Hepatic stellate cell (primary cell): ENCODE data around the gene LITAFD.
A peak's percentile ranks its signal among the peaks of the same experiment; 100 is the strongest.
"Not testable (repeated sequence)": the region's sequence is repeated elsewhere in the genome, so short reads cannot be mapped to it uniquely, and the experiment has no call there.

Experiments
- DNase-seq: peaks from one replicate; pipeline ENCODE4 v3.0.0; 2011; ENCODE audit warnings: low spot score

Gene LITAFD

DNA sequence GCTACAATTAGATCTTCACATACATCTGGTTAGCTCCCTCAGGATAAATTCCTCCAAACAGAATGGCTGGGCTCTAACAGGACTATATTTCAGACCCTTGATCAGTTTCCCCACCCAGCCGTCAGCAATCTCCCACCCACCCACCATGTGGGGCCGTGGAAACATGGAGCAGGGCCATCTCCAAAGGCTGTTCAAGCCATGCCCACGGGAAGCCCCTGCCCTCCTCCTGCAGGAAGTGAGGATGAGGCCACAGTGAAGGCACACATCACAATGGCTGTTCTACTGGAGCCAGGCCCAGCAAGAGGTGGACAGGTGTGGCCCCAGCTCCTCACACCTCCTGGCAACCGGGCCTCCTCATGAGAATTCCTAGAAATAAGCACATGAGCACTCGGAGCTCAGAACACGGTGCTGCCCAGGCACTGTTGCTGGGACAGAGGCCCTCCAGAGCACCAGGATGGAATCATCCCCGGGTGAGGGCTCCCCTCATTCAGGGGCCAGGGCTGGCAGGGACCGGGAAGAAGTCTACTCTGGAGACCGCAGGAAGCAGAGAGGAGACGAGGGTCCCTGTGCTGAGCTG is at the start of gene LITAFD:
Gene LITAFD, plus strand, starts transcription at position 311 of the 577 bp plus-strand sequence. CDS start 2,005 bp downstream, outside the sequence.
- DNase-seq, result no peak

DNA sequence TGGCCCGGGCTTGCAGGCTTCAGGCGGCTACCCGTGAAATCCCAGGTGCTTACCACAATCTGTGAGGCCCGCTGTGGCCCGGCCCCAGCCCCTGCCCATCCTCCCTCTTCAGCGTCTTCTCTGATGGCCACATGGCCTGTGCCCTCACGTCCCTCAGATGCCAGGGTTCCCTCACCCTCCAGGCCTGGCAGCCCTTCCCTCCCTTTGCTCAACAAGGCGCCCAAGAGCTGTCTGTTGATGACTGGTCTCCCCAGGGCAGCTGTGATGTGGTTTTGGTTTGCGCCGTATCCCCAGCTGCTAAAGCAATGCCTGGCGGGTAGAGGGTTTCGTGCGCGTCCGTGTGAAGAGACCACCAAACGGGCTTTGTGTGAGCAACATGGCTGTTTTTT is 49.4 kb upstream of the LITAFD start:
- DNase-seq, result no peak

GRCh38 chr16:8836797-8837196 is 45.4 kb upstream of the LITAFD start:
- DNase-seq, result not testable (repeated sequence)

DNA sequence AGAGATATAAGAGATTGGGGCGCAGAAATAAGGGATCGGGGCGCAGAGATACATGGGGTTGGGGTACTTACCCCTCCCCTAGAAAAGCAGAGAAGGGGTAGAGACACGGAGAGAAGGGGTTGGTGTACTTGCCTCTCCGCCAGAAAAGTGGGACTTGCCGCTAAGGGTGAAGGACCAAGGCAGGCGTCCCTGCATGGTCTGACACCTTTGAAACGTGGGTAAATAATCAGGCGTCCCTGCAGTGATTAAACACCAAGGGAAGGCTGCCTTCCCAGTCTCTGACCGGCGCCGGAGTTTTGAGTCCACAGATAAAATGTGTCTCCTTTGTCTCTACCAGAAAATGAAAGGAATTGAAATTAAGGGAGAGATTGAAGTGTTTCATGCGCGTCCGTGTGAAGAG is 44.6 kb upstream of the LITAFD start:
- DNase-seq, result not testable (repeated sequence)

DNA sequence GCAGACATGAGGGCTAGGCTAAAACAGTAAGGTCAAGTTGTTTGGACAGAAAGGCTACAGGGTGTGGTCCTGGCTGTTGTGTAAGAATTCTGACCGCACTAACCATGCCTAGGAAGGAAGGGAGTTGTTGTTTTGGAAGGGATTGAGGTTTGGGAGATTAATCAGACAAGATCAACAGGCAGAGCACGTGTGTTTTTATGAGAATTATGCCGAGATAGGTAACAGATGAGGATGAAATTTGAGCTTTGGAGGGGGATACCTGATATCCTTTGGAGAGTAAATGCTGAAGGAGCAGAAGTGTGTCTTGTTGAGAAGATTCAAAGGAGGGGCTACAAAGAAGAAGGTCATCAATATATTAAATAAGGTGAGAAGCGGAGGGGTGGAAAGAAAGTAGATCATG is 40.1 kb upstream of the LITAFD start:
- DNase-seq, result not testable (repeated sequence)

DNA sequence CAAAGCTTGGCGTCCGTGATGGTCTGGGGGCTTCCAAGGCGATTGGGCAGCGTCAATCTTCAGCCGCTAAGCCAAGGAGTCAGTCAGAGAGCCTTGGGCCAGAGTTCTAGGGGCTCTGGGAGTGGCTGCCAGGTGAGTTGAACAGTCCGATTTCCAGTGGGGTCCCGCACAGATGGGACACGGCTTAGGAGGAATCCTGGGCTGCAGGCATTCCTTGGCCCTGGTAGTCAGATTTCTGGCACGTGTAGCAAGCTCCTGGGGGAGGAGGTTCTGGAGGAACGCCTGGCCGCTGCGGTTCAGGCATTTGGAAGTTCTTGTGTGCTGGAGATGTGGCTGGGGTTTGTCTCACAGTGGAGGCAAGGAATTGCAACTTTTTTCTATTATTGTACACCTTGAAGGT is 38.9 kb upstream of the LITAFD start:
- not testable (repeated sequence) for DNase-seq

GRCh38 chr16:8845699-8846298 is 36.4 kb upstream of the LITAFD start:
- no peak for DNase-seq

DNA sequence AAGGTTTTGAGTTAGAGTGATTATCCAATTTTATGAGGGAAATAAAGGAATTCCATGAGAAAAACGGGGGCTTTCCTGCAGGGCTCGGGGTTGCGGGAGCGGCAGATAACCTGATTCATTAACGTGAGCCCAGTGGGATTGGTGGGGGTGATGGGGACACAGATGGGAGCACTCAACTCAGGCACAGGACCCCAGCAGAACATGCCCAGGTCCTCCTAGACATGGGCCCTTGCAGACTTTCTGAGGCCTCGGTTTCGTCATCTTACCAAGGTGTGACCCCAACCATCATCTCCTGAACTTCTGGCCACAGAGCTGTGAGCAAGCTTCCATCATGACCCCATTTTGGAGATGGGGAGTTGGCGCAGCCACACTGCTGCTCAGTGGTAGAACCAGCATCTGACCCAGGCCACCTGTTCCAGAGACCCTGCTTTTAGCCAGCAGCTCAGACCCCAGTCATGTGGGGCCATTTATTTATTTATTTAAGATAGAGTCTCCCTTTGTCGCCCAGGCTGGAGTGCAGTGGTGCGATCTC is 35.7 kb upstream of the LITAFD start:
- no peak for DNase-seq

GRCh38 chr16:8847145-8847544 is 35.0 kb upstream of the LITAFD start:
- DNase-seq, result no peak

- DNase-seq, result no peak
These were observed 34.5 kb upstream of the LITAFD start for GRCh38 chr16:8847623-8848022.

GRCh38 chr16:8848231-8848938 is 33.8 kb upstream of the LITAFD start:
- DNase-seq, result no peak

- DNase-seq, result peak; percentile 83
These were observed 33.2 kb upstream of the LITAFD start for GRCh38 chr16:8848939-8849391.

GRCh38 chr16:8849411-8850011 is 32.6 kb upstream of the LITAFD start:
- no peak for DNase-seq

- peak; percentile 68 for DNase-seq
These were observed 31.8 kb upstream of the LITAFD start for GRCh38 chr16:8850279-8850885.

DNA sequence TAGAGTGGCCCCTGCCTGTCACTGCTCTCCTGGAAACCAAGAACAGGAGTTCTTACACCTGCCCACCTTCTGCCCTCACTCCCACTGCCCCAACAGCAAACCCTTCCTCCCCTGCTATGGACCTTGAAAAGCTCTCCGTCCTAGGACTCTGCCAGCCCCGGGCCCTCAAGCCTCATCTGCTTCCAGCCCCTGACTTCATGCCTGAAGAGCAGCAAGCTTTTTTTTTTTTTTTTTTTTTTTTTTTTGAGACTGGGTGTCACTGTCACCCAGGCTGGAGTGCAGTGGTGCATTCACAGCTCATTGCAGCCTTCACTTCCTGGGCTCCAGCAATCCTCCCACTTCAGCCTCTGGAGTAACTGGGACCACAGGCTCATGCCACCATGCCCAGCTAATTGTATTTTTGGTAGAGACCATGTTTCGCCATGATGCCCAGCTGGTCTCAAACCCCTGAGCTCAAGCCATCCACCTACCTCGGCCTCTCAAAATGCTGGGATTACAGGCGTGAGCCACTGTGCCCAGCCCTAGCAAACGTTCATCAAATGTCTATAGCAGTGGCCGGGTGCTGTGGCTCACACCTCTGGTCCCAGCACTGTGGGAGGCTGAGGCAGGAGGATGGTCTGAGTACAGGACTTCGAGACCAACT is 30.3 kb upstream of the LITAFD start:
- no peak for DNase-seq

GRCh38 chr16:8852534-8852933 is 29.6 kb upstream of the LITAFD start:
- no peak for DNase-seq

- DNase-seq, result no peak
These were observed 29.0 kb upstream of the LITAFD start for GRCh38 chr16:8853150-8853549.

GRCh38 chr16:8853611-8854010 is 28.5 kb upstream of the LITAFD start:
- no peak for DNase-seq

DNA sequence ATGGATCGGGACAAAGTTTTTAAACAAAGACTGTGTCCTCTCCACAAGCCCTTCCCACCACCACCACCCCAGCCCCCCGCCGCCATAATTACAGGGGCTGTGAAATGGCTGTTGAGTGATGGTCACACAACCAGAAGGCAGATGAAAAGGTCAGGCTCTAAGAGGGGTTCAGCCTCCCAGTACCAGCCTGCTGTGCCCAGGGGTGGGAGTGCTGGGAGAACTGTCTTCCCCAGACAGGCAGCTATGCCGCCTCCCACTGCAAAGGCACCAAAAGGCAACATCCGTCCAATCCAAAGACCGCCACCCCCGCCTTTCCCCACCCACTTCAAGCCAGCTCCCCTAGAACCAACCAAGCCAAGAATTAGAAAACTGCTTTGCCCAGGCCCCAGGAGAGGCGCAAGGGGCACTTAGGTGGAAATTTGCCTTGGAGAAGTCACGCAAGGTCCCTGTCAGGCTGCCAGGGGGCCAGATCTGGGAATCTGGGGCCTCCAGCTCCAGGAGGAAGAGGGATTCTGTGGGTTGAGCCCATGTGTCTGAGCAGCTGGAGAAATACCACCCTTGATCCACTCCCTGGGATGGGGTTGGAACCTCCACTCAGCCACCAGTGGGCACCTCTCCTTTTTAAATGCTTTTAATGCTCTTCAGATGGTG is 27.7 kb upstream of the LITAFD start:
- DNase-seq, result no peak

- DNase-seq, result no peak
These were observed 26.9 kb upstream of the LITAFD start for GRCh38 chr16:8855051-8855786.

- DNase-seq, result no peak
These were observed 26.2 kb upstream of the LITAFD start for GRCh38 chr16:8855972-8856371.
